Left renal pelvis (tissue), 4 donors: Measurements from ENCODE around the gene JAG2. TPM values are rescaled to one million over a fixed set of nuclear protein-coding genes. Genes with fewer than 3 reads are reported as not detected.
"Not testable (repeated sequence)": the region's sequence is repeated elsewhere in the genome, so short reads cannot be mapped to it uniquely, and the experiment has no call there.

Experiments
- DNase-seq, 4 donors: peaks; one replicate each; pipeline ENCODE4 v3.0.0-alpha.2; 2013; ENCODE audit warnings: low read depth in 4 of 4, low spot score in 3 of 4
- polyA plus RNA-seq, 4 donors: library from polyadenylated mRNA; unstranded; fragments of 120-200 nt; gene quantifications; one replicate each; pipeline ENCODE4 v1.2.1, GENCODE V29; 2013; ENCODE audit not compliant: insufficient read length in 4 of 4

JAG2 gene
- polyA plus RNA-seq, 4 donors, result 5.4 to 10.9 (median 7.4) TPM

GRCh38 chr14:105123981-105124765, 44.4 kb downstream of the JAG2 start:
- DNase-seq, result no peak

- DNase-seq, result no peak
Measured at GRCh38 chr14:105123064-105123665, 45.4 kb downstream of the JAG2 start.

- no peak for DNase-seq
Measured at GRCh38 chr14:105120056-105120455, 48.5 kb downstream of the JAG2 start.

GRCh38 chr14:105119408-105120025, 49.1 kb downstream of the JAG2 start:
- DNase-seq, result no peak

DNA sequence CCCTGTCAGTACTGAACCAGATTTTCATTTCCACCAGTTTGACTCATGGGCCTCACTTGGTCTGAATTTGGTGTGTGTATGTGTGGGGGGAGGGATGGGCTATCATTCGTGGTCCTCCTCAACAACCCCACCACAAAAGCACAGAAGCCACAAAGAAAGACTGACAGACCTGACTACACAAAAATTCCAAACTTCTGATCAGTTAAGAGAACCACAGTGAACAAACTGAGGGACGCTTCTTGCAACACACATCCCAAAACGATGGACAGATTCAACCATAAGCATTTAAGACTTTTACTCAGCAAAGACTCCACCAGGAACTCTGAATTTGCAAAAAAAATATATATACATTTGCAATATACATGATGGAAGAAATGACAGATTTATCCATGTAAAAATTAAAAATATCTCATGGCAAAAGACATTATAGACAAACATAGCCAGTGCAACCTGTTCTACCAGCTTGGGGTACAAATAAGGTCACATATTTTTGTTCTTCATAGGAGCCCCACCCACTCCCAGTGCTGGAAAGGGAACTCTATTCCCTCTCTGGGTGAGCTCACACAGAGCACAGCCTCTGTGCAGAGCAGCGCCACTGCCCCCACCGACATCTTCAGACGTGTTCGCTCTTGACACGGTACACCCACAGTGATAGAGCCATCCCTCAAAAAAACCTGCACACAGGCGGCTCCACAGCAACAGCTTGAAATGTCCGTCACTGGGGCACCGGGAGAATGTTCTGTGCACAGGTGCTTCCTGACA, 49.7 kb downstream of the JAG2 start:
- DNase-seq, result peak in 2 of 4 donors; percentile 2 to 10

GRCh38 chr14:105117710-105118385, 50.7 kb downstream of the JAG2 start:
- DNase-seq, result no peak

GRCh38 chr14:105117257-105117646, 51.3 kb downstream of the JAG2 start:
- DNase-seq, result no peak

GRCh38 chr14:105116451-105117256, 51.9 kb downstream of the JAG2 start:
- no peak for DNase-seq

DNA sequence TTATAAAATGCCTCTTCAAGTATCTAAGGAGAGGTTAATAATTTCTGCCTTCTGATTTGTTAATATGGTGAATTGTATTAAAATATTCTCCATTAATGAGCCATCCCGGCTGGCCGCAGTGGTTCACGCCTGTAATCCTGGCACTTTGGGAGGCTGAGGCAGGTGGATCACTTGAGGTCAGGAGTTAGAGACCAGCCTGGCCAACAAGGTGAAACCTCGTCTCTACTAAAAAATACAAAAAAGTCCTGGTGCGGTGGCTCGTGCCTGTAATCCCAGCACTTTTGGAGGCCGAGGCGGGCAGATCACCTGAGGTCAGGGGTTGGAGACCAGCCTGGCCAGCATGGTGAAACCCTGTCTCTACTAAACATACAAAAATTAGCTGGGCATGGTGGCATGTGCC, 59.3 kb downstream of the JAG2 start:
- DNase-seq, result not testable (repeated sequence)

- DNase-seq, result no peak
Measured at GRCh38 chr14:105108516-105108864, 60.1 kb downstream of the JAG2 start.

GRCh38 chr14:105107781-105108515, 60.6 kb downstream of the JAG2 start:
- DNase-seq, result no peak

- no peak for DNase-seq
Measured at GRCh38 chr14:105107351-105107750, 61.2 kb downstream of the JAG2 start.

- no peak for DNase-seq
Measured at GRCh38 chr14:105105158-105105557, 63.4 kb downstream of the JAG2 start.

- DNase-seq, result no peak
Measured at GRCh38 chr14:105102893-105103292, 65.7 kb downstream of the JAG2 start.

DNA sequence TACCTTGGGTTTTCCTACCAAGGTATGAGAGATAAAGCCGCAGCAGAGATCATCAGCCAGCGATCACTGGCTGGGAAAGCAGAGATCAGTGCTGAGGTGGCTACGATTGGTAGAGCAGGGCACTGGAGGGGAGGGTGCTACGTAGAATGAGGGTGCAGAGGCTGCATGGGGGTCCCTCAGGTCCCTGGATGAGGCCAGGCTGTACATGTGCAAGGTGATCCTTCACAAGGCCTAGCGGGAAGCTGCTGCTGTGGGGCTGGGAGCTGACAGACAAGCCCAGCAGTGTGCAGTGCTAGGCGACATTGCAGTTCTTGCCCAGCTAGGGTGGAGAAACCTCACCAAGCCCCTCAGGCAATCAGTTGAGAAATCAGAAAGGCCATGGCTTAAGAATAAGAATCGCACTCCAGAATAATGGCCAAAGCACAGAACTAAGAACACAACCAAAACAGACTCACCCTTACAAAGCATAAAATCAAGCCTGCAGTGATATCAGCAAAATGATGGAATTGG, 66.2 kb downstream of the JAG2 start:
- no peak for DNase-seq

DNA sequence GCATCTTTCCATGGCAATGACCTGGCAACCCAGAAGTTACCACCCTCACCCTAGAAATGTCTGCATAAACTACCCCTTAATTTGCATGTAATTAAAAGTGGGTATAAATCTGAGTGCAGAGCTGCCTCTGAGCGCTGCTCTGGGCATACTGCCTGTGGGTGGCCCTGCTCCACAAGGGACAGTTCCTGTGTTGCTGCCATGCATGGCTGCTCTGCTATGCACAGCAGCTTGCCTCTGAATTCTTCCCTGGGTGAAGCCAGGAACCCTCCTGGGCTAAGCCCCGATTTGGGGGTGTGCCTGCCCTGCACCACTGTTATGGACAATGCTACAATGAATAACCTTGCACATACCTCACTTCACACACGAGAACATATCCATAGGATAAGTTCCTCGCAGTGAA, 67.7 kb downstream of the JAG2 start:
- DNase-seq, result no peak

GRCh38 chr14:105099778-105100177, 68.8 kb downstream of the JAG2 start:
- no peak for DNase-seq

DNA sequence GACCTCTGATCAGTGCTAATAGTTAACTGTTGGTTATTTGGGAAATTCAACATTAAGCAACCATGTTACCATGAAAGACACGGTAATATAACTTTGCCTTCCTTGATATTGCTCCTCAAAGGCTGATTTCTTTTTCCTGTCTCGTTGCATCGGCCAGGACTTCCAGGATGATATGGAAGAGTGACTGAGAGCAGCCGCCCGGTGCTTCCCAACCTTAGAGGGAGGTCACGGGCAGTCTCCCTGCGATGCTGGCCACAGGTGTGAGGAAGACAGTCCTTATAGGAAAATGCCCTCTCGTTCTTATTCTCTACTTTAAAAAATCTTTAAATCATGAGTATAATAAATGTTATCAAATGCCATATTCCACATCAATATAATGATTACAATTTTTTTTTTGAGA, 70.3 kb downstream of the JAG2 start:
- DNase-seq, result no peak

- DNase-seq, result no peak
Measured at GRCh38 chr14:105097794-105098127, 70.8 kb downstream of the JAG2 start.
